Activated naive CD4-positive, alpha-beta T cell treated with anti-CD3 and anti-CD28 coated beads, Interleukin-2, amount 10 ng/mL, durations not matched to agents 7 days and 5 days (primary cell): ENCODE data around the gene JTB.
A peak's percentile ranks its signal among the peaks of the same experiment; 100 is the strongest.

Experiments
- CTCF ChIA-PET: fragments of 350-600 bp; sonication (Branson Sonifier 250); formaldehyde crosslinking; loops from one replicate; lab custom pipeline; 2021; ENCODE audit warnings: antibody characterized with exemption; lab: Charles Lee
- DNase-seq: peaks from one replicate; pipeline ENCODE4 v3.0.0-alpha.2; 2020
- H3K27ac Mint-ChIP-seq: one replicate; pipeline ENCODE4 v1.8.0; 2021; ENCODE audit warnings: mild to moderate bottlenecking, moderate library complexity, mixed read lengths
- H3K27me3 Mint-ChIP-seq: one replicate; pipeline ENCODE4 v1.8.0; 2021; ENCODE audit warnings: mild to moderate bottlenecking, mixed read lengths
- H3K36me3 Mint-ChIP-seq: one replicate; pipeline ENCODE4 v1.8.0; 2021; ENCODE audit warnings: mixed read lengths
- H3K4me1 Mint-ChIP-seq: one replicate; pipeline ENCODE4 v1.8.0; 2021; ENCODE audit warnings: mixed read lengths
- H3K4me3 Mint-ChIP-seq: one replicate; pipeline ENCODE4 v1.8.0; 2021; ENCODE audit warnings: mild to moderate bottlenecking, moderate library complexity, mixed read lengths
- H3K9me3 Mint-ChIP-seq: one replicate; pipeline ENCODE4 v1.8.0; 2021; ENCODE audit warnings: mixed read lengths

JTB gene

GRCh38 chr1:153942766-153943549, 34.5 kb downstream of the JTB start:
- no peak for DNase-seq
- Mint-ChIP-seq H3K4me3 (peak overlapping the region; percentile 20), H3K9me3 (no peaks in the 10 kb centered on the region), H3K27ac (peak overlapping the region; percentile 45), H3K27me3 (peaks cover 4% of the 10 kb centered on the region), H3K36me3 (peaks cover 64% of the 10 kb centered on the region), H3K4me1 (peaks cover 43% of the 10 kb centered on the region)
- CTCF ChIA-PET: interaction anchor here (1.0 kb wide), 1 partner anchor 120 kb away, joined by 3 read pairs; no protein-coding TSS in a partner anchor

- H3K27me3 Mint-ChIP-seq: peaks cover 4% of the 10 kb centered on the region
- H3K27ac Mint-ChIP-seq: peak overlapping the region; percentile 45
- peaks cover 66% of the 10 kb centered on the region for H3K36me3 Mint-ChIP-seq
- H3K4me3 Mint-ChIP-seq: no peak overlapping the region
- CTCF ChIA-PET: no interaction called here
- H3K9me3 Mint-ChIP-seq: no peaks in the 10 kb centered on the region
- no peak for DNase-seq
- peaks cover 42% of the 10 kb centered on the region for H3K4me1 Mint-ChIP-seq
These were observed 35.4 kb downstream of the JTB start for GRCh38 chr1:153941826-153942725.

GRCh38 chr1:153940756-153941155, 36.7 kb downstream of the JTB start:
- no peaks in the 10 kb centered on the region for H3K9me3 Mint-ChIP-seq
- H3K4me3 Mint-ChIP-seq: no peak overlapping the region
- H3K36me3 Mint-ChIP-seq: peaks cover 75% of the 10 kb centered on the region
- peaks cover 4% of the 10 kb centered on the region for H3K27me3 Mint-ChIP-seq
- CTCF ChIA-PET: no interaction called here
- H3K27ac Mint-ChIP-seq: peak overlapping the region; percentile 66
- H3K4me1 Mint-ChIP-seq: peaks cover 37% of the 10 kb centered on the region
- no peak for DNase-seq

GRCh38 chr1:153939476-153939875, 38.0 kb downstream of the JTB start:
- peaks cover 78% of the 10 kb centered on the region for H3K36me3 Mint-ChIP-seq
- H3K4me3 Mint-ChIP-seq: no peak overlapping the region
- no peaks in the 10 kb centered on the region for H3K9me3 Mint-ChIP-seq
- CTCF ChIA-PET: interaction anchor here (1.1 to 1.3 kb wide), 2 partner anchors 15 to 17 kb away, joined by 3 read pairs; partner anchors contain the start of gene GATAD2B
- DNase-seq: peak; percentile 11
- H3K27ac Mint-ChIP-seq: no peak overlapping the region
- peaks cover 33% of the 10 kb centered on the region for H3K4me1 Mint-ChIP-seq
- no peaks in the 10 kb centered on the region for H3K27me3 Mint-ChIP-seq

GRCh38 chr1:153938996-153939395, 38.5 kb downstream of the JTB start:
- Mint-ChIP-seq H3K27ac (no peak overlapping the region), H3K9me3 (no peaks in the 10 kb centered on the region), H3K4me3 (no peak overlapping the region), H3K36me3 (peaks cover 78% of the 10 kb centered on the region), H3K27me3 (no peaks in the 10 kb centered on the region), H3K4me1 (peaks cover 28% of the 10 kb centered on the region)
- CTCF ChIA-PET: interaction anchor here (1.1 kb wide), 1 partner anchor 15 kb away, joined by 3 read pairs; no protein-coding TSS in a partner anchor
- DNase-seq: peak; percentile 16

GRCh38 chr1:153937331-153937730, 40.1 kb downstream of the JTB start:
- H3K27ac Mint-ChIP-seq: no peak overlapping the region
- peak; percentile 14 for DNase-seq
- CTCF ChIA-PET: no interaction called here
- no peaks in the 10 kb centered on the region for H3K9me3 Mint-ChIP-seq
- peaks cover 76% of the 10 kb centered on the region for H3K36me3 Mint-ChIP-seq
- no peaks in the 10 kb centered on the region for H3K27me3 Mint-ChIP-seq
- H3K4me1 Mint-ChIP-seq: peaks cover 11% of the 10 kb centered on the region
- no peak overlapping the region for H3K4me3 Mint-ChIP-seq

GRCh38 chr1:153936011-153936802, 41.3 kb downstream of the JTB start:
- H3K4me3 Mint-ChIP-seq: no peak overlapping the region
- H3K9me3 Mint-ChIP-seq: no peaks in the 10 kb centered on the region
- H3K4me1 Mint-ChIP-seq: peaks cover 6% of the 10 kb centered on the region
- peak; percentile 8 for DNase-seq
- peaks cover 71% of the 10 kb centered on the region for H3K36me3 Mint-ChIP-seq
- H3K27ac Mint-ChIP-seq: peak overlapping the region; percentile 11
- H3K27me3 Mint-ChIP-seq: no peaks in the 10 kb centered on the region
- CTCF ChIA-PET: no interaction called here

GRCh38 chr1:153934746-153935145, 42.7 kb downstream of the JTB start:
- H3K36me3 Mint-ChIP-seq: peaks cover 71% of the 10 kb centered on the region
- peak overlapping the region; percentile 37 for H3K27ac Mint-ChIP-seq
- H3K4me1 Mint-ChIP-seq: no peaks in the 10 kb centered on the region
- peak; percentile 9 for DNase-seq
- no peak overlapping the region for H3K4me3 Mint-ChIP-seq
- no peaks in the 10 kb centered on the region for H3K27me3 Mint-ChIP-seq
- CTCF ChIA-PET: no interaction called here
- H3K9me3 Mint-ChIP-seq: no peaks in the 10 kb centered on the region

- Mint-ChIP-seq H3K9me3 (no peaks in the 10 kb centered on the region), H3K4me1 (peaks cover under 1% of the 10 kb centered on the region), H3K27me3 (no peaks in the 10 kb centered on the region), H3K27ac (no peak overlapping the region), H3K4me3 (no peak overlapping the region), H3K36me3 (peaks cover 66% of the 10 kb centered on the region)
- CTCF ChIA-PET: no interaction called here
- no peak for DNase-seq
These were observed 43.5 kb downstream of the JTB start for GRCh38 chr1:153933955-153934354.

- CTCF ChIA-PET: no interaction called here
- no peaks in the 10 kb centered on the region for H3K9me3 Mint-ChIP-seq
These were observed 44.0 kb downstream of the JTB start for GRCh38 chr1:153933430-153933829.

GRCh38 chr1:153932156-153933131, 45.0 kb downstream of the JTB start:
- CTCF ChIA-PET: interaction anchor here (1.2 kb wide), 1 partner anchor 12 kb away, joined by 3 read pairs; no protein-coding TSS in a partner anchor
- Mint-ChIP-seq H3K4me3 (no peak overlapping the region), H3K36me3 (peaks cover 58% of the 10 kb centered on the region), H3K4me1 (peaks cover 10% of the 10 kb centered on the region), H3K9me3 (no peaks in the 10 kb centered on the region), H3K27ac (no peak overlapping the region), H3K27me3 (no peaks in the 10 kb centered on the region)
- DNase-seq: peak; percentile 14

More at GRCh38 chr1:153933430-153933829, 44.0 kb downstream of the JTB start:
- peak; percentile 11 for DNase-seq
- Mint-ChIP-seq H3K27ac (no peak overlapping the region), H3K4me3 (no peak overlapping the region), H3K36me3 (peaks cover 63% of the 10 kb centered on the region), H3K4me1 (peaks cover 5% of the 10 kb centered on the region), H3K27me3 (no peaks in the 10 kb centered on the region)

- no peak overlapping the region for H3K4me3 Mint-ChIP-seq
- no peaks in the 10 kb centered on the region for H3K9me3 Mint-ChIP-seq
- CTCF ChIA-PET: no interaction called here
- DNase-seq: no peak
- peaks cover 37% of the 10 kb centered on the region for H3K36me3 Mint-ChIP-seq
- peak overlapping the region; percentile 14 for H3K27ac Mint-ChIP-seq
- no peaks in the 10 kb centered on the region for H3K27me3 Mint-ChIP-seq
- peaks cover 17% of the 10 kb centered on the region for H3K4me1 Mint-ChIP-seq
These were observed 47.2 kb downstream of the JTB start for GRCh38 chr1:153929981-153930948.
